AG04449 (cell line): ENCODE data around the gene ARHGAP15.

ENCODE experiments used
- CTCF ChIA-PET: fragments of 350-600 bp; formaldehyde crosslinking; extraction: SDS; loops from one replicate; lab custom pipeline; 2021; ENCODE audit warnings: antibody characterized with exemption; lab: Yijun Ruan, JAX
- POLR2A ChIA-PET: fragments of 400-600, 350-600 bp; formaldehyde crosslinking; extraction: SDS; loops from one replicate; lab custom pipeline; 2020; ENCODE audit warnings: antibody characterized with exemption, inconsistent platforms; lab: Yijun Ruan, JAX
- DNase-seq: peaks from one replicate; pipeline ENCODE4 v3.0.0-alpha.2; 2010; ENCODE audit warnings: low read depth, low spot score
- H3K4me3 ChIP-seq: 2 replicates; pipeline ENCODE4 v1.5.1; 2011; ENCODE audit warnings: low read depth, mild to moderate bottlenecking, control low read depth, low read length
- TF ChIP-seq, protein P1 (sequence below): IDR thresholded peaks from one replicate; pipeline ENCODE4 v1.5.1; 2011; ENCODE audit warnings: mild to moderate bottlenecking, moderate library complexity, low read length, control low read depth, inconsistent platforms; ENCODE audit not compliant: insufficient read depth; ENCODE audit errors: missing control alignments

ARHGAP15 gene

DNA sequence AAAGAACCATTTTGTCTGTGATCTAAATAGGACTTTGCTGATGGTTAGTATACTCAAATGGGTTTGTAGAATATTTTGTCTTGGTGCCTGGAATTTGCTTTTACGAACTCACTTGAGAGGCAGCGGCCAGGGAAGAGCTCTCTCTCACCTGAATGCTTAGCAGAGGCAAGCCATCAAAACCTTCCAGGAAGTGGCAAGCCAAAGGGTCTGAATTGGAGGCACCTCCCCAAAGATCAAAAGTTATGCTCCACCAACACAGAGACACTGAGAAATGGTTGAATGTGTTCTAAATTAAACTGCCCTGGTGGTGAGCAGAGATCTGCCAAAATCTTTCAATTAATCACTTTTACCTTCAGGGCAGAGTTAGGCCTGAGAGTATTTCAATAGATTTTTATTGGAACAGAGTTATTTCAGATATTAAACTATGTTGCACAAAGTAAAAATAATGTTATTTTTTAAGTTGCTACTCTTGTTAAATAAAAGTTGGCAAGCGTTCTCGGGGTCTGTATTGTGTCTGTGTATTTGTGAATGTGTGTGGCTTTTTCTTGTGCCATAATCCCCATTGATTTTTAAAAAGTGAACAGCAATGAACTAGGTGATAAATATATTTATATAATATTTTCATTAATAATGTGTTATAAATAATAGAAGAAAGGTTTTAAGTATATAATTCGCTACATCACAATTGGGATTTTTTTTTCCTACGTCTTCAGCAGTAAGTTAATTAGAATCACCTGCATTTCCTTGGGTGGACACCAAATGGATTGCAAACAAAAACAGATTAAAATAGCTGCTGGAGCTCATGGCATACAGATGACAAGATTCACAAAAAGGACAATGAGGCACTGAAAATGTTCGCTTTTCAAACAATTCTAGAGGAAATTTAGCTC, 416.1 kb downstream of the ARHGAP15 start:
- no peak for DNase-seq
- POLR2A ChIA-PET, result no interaction called here
- CTCF ChIA-PET, result interaction anchor here (0.9 kb wide), 1 partner anchor 10 kb away, joined by 3 read pairs; no protein-coding TSS in a partner anchor
- no peak overlapping the region for H3K4me3 ChIP-seq
- TF ChIP-seq, protein P1, sequence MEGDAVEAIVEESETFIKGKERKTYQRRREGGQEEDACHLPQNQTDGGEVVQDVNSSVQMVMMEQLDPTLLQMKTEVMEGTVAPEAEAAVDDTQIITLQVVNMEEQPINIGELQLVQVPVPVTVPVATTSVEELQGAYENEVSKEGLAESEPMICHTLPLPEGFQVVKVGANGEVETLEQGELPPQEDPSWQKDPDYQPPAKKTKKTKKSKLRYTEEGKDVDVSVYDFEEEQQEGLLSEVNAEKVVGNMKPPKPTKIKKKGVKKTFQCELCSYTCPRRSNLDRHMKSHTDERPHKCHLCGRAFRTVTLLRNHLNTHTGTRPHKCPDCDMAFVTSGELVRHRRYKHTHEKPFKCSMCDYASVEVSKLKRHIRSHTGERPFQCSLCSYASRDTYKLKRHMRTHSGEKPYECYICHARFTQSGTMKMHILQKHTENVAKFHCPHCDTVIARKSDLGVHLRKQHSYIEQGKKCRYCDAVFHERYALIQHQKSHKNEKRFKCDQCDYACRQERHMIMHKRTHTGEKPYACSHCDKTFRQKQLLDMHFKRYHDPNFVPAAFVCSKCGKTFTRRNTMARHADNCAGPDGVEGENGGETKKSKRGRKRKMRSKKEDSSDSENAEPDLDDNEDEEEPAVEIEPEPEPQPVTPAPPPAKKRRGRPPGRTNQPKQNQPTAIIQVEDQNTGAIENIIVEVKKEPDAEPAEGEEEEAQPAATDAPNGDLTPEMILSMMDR, result no peak

DNA sequence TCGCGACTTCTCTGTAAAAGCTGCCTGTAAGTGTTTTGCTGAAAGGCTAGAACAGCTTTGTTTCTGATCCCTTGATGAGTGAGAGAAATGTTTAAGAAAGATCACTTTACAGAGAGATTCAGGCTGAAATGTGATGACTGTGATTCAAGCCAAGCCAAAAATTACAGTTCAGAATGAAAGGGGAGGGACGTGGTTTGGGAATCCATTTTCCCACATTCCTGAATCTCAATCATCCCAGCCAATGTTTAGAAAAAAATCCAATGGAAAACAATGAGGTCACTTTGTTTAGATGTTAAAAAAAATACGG, 416.7 kb downstream of the ARHGAP15 start:
- POLR2A ChIA-PET, result no interaction called here
- TF ChIP-seq, protein P1, result no peak
- CTCF ChIA-PET, result interaction anchor here (0.9 kb wide), 1 partner anchor 11 kb away, joined by 3 read pairs; no protein-coding TSS in a partner anchor
- no peak for DNase-seq
- no peak overlapping the region for H3K4me3 ChIP-seq

DNA sequence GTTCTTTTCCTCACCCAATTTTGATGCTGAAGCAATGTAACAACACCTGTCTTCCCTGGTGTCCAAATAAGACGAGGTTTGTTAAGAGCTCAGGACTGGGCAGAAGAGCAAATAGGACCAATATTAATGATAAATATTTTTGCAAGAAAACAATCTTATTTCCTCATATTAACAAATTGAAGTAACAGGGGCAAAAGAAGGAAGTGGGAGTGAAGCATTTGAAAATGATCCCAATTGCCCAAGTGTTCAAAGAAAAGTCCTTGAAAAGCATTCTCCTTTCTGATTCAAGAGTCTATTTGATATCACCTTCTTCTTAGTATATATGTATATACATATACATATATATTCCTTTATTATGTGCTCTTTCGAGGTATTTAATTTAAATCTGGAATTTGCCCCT, 418.8 kb downstream of the ARHGAP15 start:
- no peak overlapping the region for H3K4me3 ChIP-seq
- TF ChIP-seq, protein P1, result no peak
- ChIA-PET CTCF (no interaction called here), POLR2A (no interaction called here)
- no peak for DNase-seq

DNA sequence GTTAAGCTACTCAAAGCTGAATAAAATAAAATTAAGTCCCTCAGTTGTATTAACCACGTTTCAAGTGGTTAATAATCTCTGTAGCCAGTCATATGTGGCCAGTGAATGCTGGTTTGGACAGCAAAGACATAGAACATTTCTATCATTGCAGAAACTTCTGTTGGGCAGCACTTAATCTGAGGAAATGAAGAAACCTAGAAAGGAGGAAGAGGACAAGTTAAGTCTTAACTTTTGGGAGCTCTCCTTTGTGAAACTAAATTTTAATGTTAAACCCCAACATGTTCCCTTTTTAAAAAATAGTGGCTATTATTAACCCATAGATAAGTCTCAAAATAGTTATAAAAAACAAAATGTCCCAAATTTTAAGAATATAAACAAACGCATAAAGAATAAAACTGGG, 421.3 kb downstream of the ARHGAP15 start:
- ChIA-PET POLR2A (no interaction called here), CTCF (no interaction called here)

DNA sequence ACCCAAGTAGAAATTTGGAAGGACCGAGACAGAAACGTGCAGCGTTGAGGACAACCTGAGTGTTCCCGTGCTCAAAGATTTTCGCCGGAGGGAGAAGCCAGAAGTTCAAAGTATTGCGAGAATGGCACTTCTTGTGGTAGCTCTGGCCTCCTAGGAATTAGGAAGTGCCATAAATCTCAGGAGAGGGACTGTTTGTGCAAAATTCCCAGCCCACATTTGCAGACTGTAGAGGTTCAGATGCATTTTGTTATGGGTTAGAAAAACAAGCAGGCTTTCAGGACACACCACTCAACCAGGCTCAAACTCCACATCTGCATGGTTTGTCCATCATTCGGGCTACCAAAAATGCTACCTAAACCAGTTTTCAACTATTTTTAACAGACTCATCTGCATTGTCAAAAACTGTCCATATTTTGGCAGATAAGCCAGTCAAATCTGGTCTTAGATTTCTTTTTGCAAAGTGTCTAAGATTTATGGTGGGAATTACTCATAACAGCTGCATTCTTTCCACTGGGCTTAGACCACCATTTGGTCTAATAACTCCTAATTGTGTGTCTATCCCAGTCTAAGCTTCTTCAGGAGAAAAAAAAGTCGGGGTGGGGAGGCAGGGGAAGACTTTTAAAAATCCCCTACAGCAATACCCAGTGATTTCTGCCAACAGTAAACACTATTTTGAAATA, 422.9 kb downstream of the ARHGAP15 start:
- ChIA-PET POLR2A (no interaction called here), CTCF (no interaction called here)
- no peak overlapping the region for H3K4me3 ChIP-seq
- TF ChIP-seq, protein P1, result no peak
- DNase-seq, result no peak

More for the DNA sequence above, 421.3 kb downstream of the ARHGAP15 start:
- no peak overlapping the region for H3K4me3 ChIP-seq
- TF ChIP-seq, protein P1, result no peak
- no peak for DNase-seq

DNA sequence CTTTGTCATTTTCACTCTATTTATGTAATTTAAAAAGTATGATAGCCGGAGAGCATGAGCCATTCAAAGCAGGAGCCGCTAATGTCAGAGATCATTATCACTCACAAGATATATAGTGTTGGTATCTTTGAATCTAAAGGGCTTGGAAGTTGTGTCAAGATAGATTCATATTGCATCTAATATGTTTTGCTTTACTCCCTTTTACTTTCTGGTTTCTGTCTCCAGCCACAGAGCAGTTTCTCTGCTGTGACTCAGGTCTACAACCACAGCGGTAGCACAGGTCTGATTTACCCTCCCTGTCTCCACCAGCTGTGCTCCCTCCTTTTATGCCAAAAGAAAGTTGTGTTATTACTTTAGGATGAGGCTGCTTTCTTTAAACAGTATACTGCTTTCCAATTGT, 424.0 kb downstream of the ARHGAP15 start:
- POLR2A ChIA-PET, result no interaction called here
- H3K4me3 ChIP-seq, result no peak overlapping the region
- DNase-seq, result no peak
- CTCF ChIA-PET, result no interaction called here
- TF ChIP-seq, protein P1, result no peak
